Upper lobe of left lung (tissue), 6 donors: ENCODE results near the gene MCTP1. TPM values are rescaled to one million over a fixed set of nuclear protein-coding genes. Genes with fewer than 3 reads are reported as not detected.

Experiments
- ATAC-seq, 2 donors: fragments of 200-7000 bp; cut with Tn5 transposase; one replicate each; pipeline ENCODE4 v1.9.1; 2022; ENCODE audit warnings: mild to moderate bottlenecking in 2 of 2, moderate library complexity in 2 of 2; ENCODE audit not compliant: low FRiP score in 2 of 2
- DNase-seq, 2 donors: peaks; one replicate each; pipeline ENCODE4 v3.0.0-alpha.2; 2019 to 2020
- H3K27ac ChIP-seq, 4 donors: fragments of 200-600 bp; sonication (generic); one replicate each; pipeline ENCODE4 v1.5.1; 2016 to 2019
- H3K27me3 ChIP-seq, 4 donors: fragments of 200-600 bp; sonication (generic); one replicate each; pipeline ENCODE4 v1.5.1; 2017 to 2019
- H3K36me3 ChIP-seq, 4 donors: fragments of 200-600 bp; sonication (generic); one replicate each; pipeline ENCODE4 v1.5.1; 2016 to 2019
- H3K4me1 ChIP-seq, 4 donors: fragments of 200-600 bp; sonication (generic); one replicate each; pipeline ENCODE4 v1.5.1; 2018 to 2019
- H3K4me3 ChIP-seq, 4 donors: fragments of 200-600 bp; sonication (generic); one replicate each; pipeline ENCODE4 v1.5.1; 2017 to 2019; ENCODE audit warnings: mild to moderate bottlenecking in 2 of 4, moderate library complexity in 1 of 4
- H3K9me3 ChIP-seq, 4 donors: fragments of 200-600 bp; sonication (generic); one replicate each; pipeline ENCODE4 v1.5.1; 2018 to 2019
- CTCF ChIP-seq, 6 experiments: fragments of 450-650 bp in 4 of 6; fragments of 200-600 bp in 2 of 6; sonication (generic) in 2 of 6; IDR thresholded peaks; one replicate each; pipeline ENCODE4 v1.5.1; 2016 to 2019; ENCODE audit warnings: antibody characterized with exemption in 6 of 6
- EP300 ChIP-seq, 4 donors: sonication (generic); formaldehyde crosslinking; IDR thresholded peaks; one replicate each; pipeline ENCODE4 v1.5.1; 2017; ENCODE audit warnings: antibody characterized with exemption in 4 of 4, control low read depth in 2 of 4
- POLR2A ChIP-seq, 4 donors: fragments of 450-650 bp; IDR thresholded peaks; one replicate each; pipeline ENCODE4 v1.5.1; 2016 to 2017; ENCODE audit warnings: antibody characterized with exemption in 4 of 4, mild to moderate bottlenecking in 2 of 4
- POLR2AphosphoS5 ChIP-seq, 2 donors: sonication (generic); formaldehyde crosslinking; IDR thresholded peaks; one replicate each; pipeline ENCODE4 v1.5.1; 2017; ENCODE audit warnings: antibody characterized with exemption in 2 of 2
- WGBS, 2 donors: methylation state at CpG; one replicate each; pipeline ENCODE4 v1.1.5; 2017 to 2018; 5-methylcytosine and 5-hydroxymethylcytosine counted together
- total RNA-seq, 6 donors: library from RNA; depleted of rRNA in 4 of 6; stranded (reverse); fragments of >200 nt in 4 of 6; gene quantifications; one replicate each; pipeline versions ENCODE4 v1.1.0 to v1.2.1, GENCODE V29; 2016 to 2021
- donor health status: DM: no; HTN: no; CAD: no; lungs with moderate emphysema.
- donor health status: DM: no; HTN: yes; CAD: no; lungs with severe emphysema.

Gene MCTP1
- total RNA-seq, 6 donors from 2014 or later = 30.4 to 43.8 (median 38.3) TPM

DNA sequence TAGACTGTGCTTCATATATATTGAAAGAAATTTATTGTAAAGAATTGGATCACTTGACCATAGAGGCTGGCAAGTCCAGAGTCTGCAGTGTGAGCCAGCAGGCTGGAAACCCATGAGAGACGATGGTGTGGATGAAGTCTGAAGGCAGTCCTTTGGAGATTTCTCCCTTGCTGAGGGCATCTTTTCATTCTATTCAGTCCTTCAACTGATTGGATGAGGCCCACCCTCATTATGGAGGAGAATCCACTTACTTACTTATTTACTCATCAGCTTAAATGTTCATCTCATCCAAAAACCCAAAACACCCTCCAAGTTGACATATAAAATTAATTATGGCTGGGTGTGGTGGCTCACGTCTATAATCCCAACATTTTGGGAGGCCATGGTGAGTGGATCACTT lies 62.1 kb downstream of the MCTP1 start:
- Histone ChIP-seq H3K27me3 (no peaks in the 10 kb centered on the region), H3K9me3 (no peaks in the 10 kb centered on the region), H3K4me3 (no peak overlapping the region), H3K4me1 (no peaks in the 10 kb centered on the region), H3K27ac (no peak overlapping the region), H3K36me3 (no peaks in the 10 kb centered on the region)
- TF ChIP-seq EP300 (IDR thresholded peaks at IDR 0.05) (no peak), POLR2AphosphoS5 (IDR thresholded peaks at IDR 0.05) (no peak), CTCF (IDR thresholded peaks at IDR 0.05) (no peak), POLR2A (IDR thresholded peaks at IDR 0.05) (no peak)
- ATAC-seq = no peak
- 95% methylated on average over 2 of the region's 2 CpGs for WGBS, 2 donors
- DNase-seq = no peak

DNA sequence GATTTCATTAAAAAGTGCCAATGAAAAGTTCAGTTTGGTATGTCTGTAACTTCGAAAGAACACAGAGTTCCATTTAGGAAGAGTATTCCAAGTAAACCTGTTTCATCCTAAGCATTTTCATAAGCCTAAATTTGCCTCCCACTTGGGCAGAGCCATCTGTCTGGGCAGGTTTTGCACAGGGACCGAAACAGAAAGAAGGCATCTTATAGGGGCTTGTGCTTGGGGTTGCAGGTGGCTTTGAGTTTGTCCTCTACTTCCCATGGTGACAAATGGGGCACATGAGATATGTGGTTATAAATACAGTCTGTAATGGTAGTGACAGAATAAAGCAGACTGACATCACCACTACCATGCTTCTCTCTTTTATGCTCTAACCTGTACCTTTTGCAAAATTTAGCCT lies 63.7 kb downstream of the MCTP1 start:
- ATAC-seq = no peak
- no peak for TF ChIP-seq EP300 (IDR thresholded peaks at IDR 0.05)
- no peak for TF ChIP-seq CTCF (IDR thresholded peaks at IDR 0.05)
- no peak for TF ChIP-seq POLR2AphosphoS5 (IDR thresholded peaks at IDR 0.05)
- no peak for TF ChIP-seq POLR2A (IDR thresholded peaks at IDR 0.05)
- no peak overlapping the region for H3K4me3 ChIP-seq
- no peaks in the 10 kb centered on the region for H3K36me3 ChIP-seq
- whole genome bisulfite sequencing, 2 donors = 86 to 94% methylated on average over 2 of the region's 2 CpGs
- H3K4me1 ChIP-seq = no peaks in the 10 kb centered on the region
- no peak for DNase-seq
- H3K27ac ChIP-seq = no peak overlapping the region
- no peaks in the 10 kb centered on the region for H3K27me3 ChIP-seq
- H3K9me3 ChIP-seq = no peaks in the 10 kb centered on the region

DNA sequence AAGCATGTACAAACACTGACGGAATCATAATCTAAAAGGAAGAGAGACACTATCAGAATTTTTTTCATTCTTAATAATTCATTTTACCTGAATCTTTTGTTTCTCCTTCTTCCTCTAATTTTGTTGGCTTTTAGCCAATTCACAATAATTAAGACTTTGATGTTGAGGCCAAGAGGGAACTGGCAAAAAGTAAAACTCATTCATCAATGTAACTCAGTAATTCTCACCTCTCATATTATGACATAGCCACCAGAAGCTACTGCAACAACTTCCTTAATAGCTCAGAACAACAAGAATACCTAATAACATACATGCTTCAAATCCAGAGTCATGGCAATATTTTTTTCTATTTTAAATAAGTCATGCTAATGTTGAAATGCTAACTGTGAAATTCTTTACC lies 64.5 kb downstream of the MCTP1 start:
- DNase-seq (no peak), ATAC-seq (no peak)
- Histone ChIP-seq H3K4me1 (no peaks in the 10 kb centered on the region), H3K9me3 (no peaks in the 10 kb centered on the region), H3K27ac (no peak overlapping the region), H3K36me3 (no peaks in the 10 kb centered on the region), H3K27me3 (no peaks in the 10 kb centered on the region), H3K4me3 (no peak overlapping the region)
- WGBS, 2 donors = 65 to 94% methylated on average over 1 of the region's 1 CpG
- no peak for TF ChIP-seq EP300 (IDR thresholded peaks at IDR 0.05)
- no peak for TF ChIP-seq POLR2A (IDR thresholded peaks at IDR 0.05)
- TF ChIP-seq CTCF (IDR thresholded peaks at IDR 0.05) = no peak
- no peak for TF ChIP-seq POLR2AphosphoS5 (IDR thresholded peaks at IDR 0.05)

- TF ChIP-seq CTCF (IDR thresholded peaks at IDR 0.05) = no peak
- TF ChIP-seq POLR2AphosphoS5 (IDR thresholded peaks at IDR 0.05) = no peak
- no peak for TF ChIP-seq EP300 (IDR thresholded peaks at IDR 0.05)
- TF ChIP-seq POLR2A (IDR thresholded peaks at IDR 0.05) = no peak
- DNase-seq (no peak), ATAC-seq (no peak)
- Histone ChIP-seq H3K9me3 (no peaks in the 10 kb centered on the region), H3K4me3 (no peak overlapping the region), H3K27me3 (no peaks in the 10 kb centered on the region), H3K36me3 (no peaks in the 10 kb centered on the region), H3K4me1 (no peaks in the 10 kb centered on the region), H3K27ac (no peak overlapping the region)
- WGBS, 2 donors = 76 to 78% methylated on average over 3 of the region's 3 CpGs
Observed at GRCh38 chr5:95219411-95219810, 65.5 kb downstream of the MCTP1 start.

- WGBS, 2 donors = 86 to 90% methylated on average over 2 of the region's 2 CpGs
- Histone ChIP-seq H3K4me1 (no peaks in the 10 kb centered on the region), H3K4me3 (no peak overlapping the region), H3K27ac (no peak overlapping the region), H3K27me3 (no peaks in the 10 kb centered on the region), H3K36me3 (no peaks in the 10 kb centered on the region), H3K9me3 (no peaks in the 10 kb centered on the region)
- ATAC-seq (no peak), DNase-seq (no peak)
- TF ChIP-seq CTCF (IDR thresholded peaks at IDR 0.05) (no peak), EP300 (IDR thresholded peaks at IDR 0.05) (no peak)
Observed at GRCh38 chr5:95217881-95218280, 67.0 kb downstream of the MCTP1 start.
